ENCODE measurements around the gene VCPKMT. TPM values are rescaled to one million over a fixed set of nuclear protein-coding genes. Genes with fewer than 3 reads are reported as not detected.

VCPKMT gene
- total RNA-seq, 1 donor from 2014 or later, result 13.0 TPM

DNA sequence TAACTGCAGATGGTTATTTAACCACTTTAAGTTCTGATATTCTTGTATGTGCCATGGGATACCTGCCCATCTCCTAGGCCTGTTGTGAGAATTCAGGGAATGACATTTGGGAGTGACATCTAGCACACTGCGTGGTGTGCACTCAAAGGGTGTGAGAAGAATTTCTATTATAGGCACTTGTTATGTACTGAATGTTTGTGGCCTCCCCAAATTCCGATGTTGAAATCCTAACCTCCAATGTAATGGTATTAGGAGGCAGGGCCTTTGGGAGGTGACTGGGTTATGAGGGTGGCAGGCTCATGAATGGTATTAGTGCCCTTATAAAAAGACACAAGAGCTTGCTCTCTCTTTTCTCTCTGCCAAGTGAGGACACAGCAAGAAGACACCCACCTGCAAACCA is 27.6 kb downstream of the VCPKMT start:
- Mint-ChIP-seq H3K27ac (ENCODE audit: unreplicated experiment) (no peak overlapping the region), H3K9me3 (no peaks in the 10 kb centered on the region), H3K4me1 (no peaks in the 10 kb centered on the region), H3K4me3 (no peak overlapping the region), H3K36me3 (ENCODE audit: low read depth) (no peaks in the 10 kb centered on the region), H3K27me3 (ENCODE audit: low read depth) (no peaks in the 10 kb centered on the region)
- DNase-seq (ENCODE audit: low read depth, low spot score), result no peak
- TF ChIP-seq, protein P1, sequence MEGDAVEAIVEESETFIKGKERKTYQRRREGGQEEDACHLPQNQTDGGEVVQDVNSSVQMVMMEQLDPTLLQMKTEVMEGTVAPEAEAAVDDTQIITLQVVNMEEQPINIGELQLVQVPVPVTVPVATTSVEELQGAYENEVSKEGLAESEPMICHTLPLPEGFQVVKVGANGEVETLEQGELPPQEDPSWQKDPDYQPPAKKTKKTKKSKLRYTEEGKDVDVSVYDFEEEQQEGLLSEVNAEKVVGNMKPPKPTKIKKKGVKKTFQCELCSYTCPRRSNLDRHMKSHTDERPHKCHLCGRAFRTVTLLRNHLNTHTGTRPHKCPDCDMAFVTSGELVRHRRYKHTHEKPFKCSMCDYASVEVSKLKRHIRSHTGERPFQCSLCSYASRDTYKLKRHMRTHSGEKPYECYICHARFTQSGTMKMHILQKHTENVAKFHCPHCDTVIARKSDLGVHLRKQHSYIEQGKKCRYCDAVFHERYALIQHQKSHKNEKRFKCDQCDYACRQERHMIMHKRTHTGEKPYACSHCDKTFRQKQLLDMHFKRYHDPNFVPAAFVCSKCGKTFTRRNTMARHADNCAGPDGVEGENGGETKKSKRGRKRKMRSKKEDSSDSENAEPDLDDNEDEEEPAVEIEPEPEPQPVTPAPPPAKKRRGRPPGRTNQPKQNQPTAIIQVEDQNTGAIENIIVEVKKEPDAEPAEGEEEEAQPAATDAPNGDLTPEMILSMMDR (conservative IDR thresholded peaks at IDR 0.05), result no peak

DNA sequence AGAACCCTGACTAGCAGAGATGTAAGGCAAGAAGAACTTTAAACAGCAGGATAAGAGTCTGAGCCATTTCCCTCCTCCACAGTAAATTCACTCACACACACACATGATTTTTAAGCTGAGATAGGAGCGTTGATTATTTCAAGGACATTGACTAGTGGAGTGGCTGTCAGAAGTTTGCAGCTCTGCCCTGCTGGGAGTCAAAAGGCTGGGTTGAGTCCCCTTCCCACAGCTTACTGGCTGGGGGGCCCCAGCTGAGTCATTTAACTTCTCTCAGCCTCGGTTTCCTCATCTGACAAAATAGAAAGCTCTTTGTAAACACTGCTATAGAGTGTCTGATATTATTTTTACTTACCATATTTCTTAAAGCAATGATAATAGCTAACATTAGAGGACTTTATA is 28.3 kb downstream of the VCPKMT start:
- no peaks in the 10 kb centered on the region for H3K9me3 Mint-ChIP-seq
- H3K27me3 Mint-ChIP-seq (ENCODE audit: low read depth), result no peaks in the 10 kb centered on the region
- TF ChIP-seq, protein P1 (conservative IDR thresholded peaks at IDR 0.05), result no peak
- H3K4me1 Mint-ChIP-seq, result no peaks in the 10 kb centered on the region
- H3K4me3 Mint-ChIP-seq, result no peak overlapping the region
- H3K36me3 Mint-ChIP-seq (ENCODE audit: low read depth), result no peaks in the 10 kb centered on the region
- H3K27ac Mint-ChIP-seq (ENCODE audit: unreplicated experiment), result no peak overlapping the region
- DNase-seq (ENCODE audit: low read depth, low spot score), result no peak

DNA sequence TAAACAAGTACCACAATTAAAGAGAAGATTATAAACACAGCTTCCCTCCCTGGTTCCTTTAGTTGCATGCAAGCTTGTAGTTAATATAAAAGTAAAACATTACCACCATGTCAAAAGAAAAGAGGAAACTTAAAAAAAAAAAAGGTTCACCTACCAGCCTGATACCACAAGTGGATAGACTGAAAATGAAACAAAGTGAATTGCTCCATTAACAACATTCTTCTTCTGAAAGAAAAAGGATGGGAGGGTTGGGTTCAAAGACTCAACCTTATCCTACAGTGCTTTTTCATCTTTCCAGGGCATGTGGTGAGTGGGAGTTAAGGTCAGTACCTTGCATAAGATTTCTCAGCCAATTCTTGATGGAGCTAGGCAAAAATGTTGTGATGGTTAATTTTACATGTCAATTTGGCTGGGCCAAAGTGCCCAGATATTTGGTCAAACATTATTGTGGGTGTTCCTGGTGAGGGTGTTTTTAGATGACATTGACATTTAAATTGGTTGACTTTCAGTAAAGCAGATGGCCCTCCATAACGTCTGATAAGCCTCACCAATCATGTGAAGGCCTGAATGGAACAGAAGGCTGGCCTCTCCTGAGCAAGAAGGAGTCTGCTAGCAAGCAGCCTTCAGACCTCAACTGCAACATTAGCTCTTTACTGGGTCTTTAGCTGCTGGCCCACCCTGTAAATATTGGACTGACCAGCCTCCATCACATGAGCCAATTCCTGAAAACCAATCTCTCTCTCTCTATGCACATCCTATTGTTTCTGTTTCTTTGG is 28.8 kb downstream of the VCPKMT start:
- Mint-ChIP-seq H3K27ac (ENCODE audit: unreplicated experiment) (no peak overlapping the region), H3K9me3 (no peaks in the 10 kb centered on the region), H3K4me1 (no peaks in the 10 kb centered on the region), H3K36me3 (ENCODE audit: low read depth) (no peaks in the 10 kb centered on the region), H3K4me3 (no peak overlapping the region), H3K27me3 (ENCODE audit: low read depth) (no peaks in the 10 kb centered on the region)
- TF ChIP-seq, protein P1 (conservative IDR thresholded peaks at IDR 0.05), result no peak
- no peak for DNase-seq (ENCODE audit: low read depth, low spot score)

DNA sequence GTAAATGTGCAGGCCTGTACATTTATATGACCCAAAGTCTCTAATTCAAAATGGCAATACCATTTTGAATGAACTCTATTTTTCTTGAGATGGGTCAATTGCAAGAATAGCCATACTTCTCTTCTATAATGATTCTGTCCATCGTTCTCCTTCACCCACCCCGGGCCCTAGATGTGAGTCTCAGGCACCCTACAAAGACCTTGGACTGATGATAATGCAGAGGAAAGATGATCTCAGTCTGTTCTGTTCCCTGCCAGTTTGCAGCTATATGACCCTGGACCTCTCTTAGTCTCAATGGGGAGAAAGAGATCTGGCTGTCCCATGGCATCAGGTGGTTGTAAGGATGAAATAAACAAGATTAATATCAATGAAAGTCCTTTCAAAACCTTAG is 30.1 kb downstream of the VCPKMT start:
- TF ChIP-seq, protein P1 (conservative IDR thresholded peaks at IDR 0.05), result no peak
- Mint-ChIP-seq H3K4me3 (no peak overlapping the region), H3K4me1 (peaks cover 6% of the 10 kb centered on the region), H3K27me3 (ENCODE audit: low read depth) (no peaks in the 10 kb centered on the region), H3K36me3 (ENCODE audit: low read depth) (no peaks in the 10 kb centered on the region), H3K9me3 (no peaks in the 10 kb centered on the region), H3K27ac (ENCODE audit: unreplicated experiment) (no peak overlapping the region)
- DNase-seq (ENCODE audit: low read depth, low spot score), result no peak

DNA sequence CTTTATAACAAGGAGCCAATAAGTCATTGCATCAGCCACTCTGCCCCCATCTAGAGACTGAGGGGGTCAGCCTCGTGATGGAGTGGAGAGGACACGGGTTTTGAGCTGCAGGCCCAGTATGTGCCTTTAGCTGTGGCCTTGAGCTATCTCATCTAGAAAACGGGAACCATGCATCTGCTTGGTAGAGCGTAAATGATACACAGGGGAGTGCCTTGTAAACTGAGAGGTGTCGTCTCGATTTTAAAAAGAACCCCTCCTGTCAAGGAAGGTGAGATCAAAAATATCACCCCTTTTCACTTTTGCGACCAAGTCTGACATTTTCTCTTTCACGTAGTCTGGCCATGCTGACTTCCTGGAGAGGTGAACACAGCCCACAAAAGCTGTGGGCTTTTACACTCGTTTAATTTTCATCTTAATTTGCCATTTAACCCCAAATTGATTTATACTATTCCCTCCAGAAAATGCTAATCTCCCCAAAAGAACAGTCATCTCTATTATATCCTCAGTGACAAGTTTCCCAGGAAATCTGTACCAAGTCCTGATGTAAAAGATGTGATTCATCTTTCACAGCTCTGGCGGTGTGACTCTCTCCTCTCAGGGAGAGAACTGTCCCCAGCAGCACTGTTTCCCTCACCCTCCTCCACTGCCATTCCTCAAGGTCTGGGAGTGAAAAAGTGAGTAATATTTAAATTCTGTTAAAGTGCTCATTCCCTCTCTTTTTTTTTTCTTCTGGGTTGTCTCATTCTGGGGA is 30.6 kb downstream of the VCPKMT start:
- Mint-ChIP-seq H3K9me3 (no peaks in the 10 kb centered on the region), H3K27me3 (ENCODE audit: low read depth) (no peaks in the 10 kb centered on the region), H3K4me3 (no peak overlapping the region), H3K27ac (ENCODE audit: unreplicated experiment) (no peak overlapping the region), H3K4me1 (peaks cover 6% of the 10 kb centered on the region), H3K36me3 (ENCODE audit: low read depth) (no peaks in the 10 kb centered on the region)
- TF ChIP-seq, protein P1 (conservative IDR thresholded peaks at IDR 0.05), result no peak
- DNase-seq (ENCODE audit: low read depth, low spot score), result no peak

Measured in neural crest cell (in vitro differentiated cells).